Stimulated activated CD4-positive, alpha-beta T cell treated with anti-CD3 and anti-CD28 coated beads, Interleukin-15, amount 100 ng/mL, for 1 hour (primary cell): ENCODE results near the gene AAK1.

Experiments
- DNase-seq, 2 donors: peaks; one replicate each; pipeline ENCODE4 v3.0.0-alpha.2; 2020; ENCODE audit warnings: low read depth in 1 of 2, low spot score in 1 of 2

The AAK1 gene

GRCh38 chr2:69495861-69496260, 147.7 kb downstream of the AAK1 start:
- DNase-seq = no peak

DNA sequence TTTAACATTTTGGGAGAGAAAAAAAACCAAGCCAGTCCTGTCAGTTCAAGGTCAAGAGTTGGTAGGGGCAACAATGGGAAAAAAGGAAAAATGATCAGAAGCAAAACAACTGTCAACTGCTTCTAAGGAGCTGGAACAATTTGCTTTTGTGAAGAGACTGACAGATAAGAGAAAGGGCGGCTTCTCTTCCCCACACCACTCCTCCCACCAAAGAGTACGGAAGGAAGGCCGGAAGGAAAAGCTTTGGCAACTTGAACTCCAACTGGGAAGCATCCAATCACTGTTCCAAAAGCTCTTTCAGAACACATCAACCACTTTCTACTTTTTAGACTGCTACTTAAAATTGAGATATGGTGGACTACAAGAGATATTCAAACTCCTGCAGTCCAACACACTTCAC, 148.5 kb downstream of the AAK1 start:
- DNase-seq = no peak

DNA sequence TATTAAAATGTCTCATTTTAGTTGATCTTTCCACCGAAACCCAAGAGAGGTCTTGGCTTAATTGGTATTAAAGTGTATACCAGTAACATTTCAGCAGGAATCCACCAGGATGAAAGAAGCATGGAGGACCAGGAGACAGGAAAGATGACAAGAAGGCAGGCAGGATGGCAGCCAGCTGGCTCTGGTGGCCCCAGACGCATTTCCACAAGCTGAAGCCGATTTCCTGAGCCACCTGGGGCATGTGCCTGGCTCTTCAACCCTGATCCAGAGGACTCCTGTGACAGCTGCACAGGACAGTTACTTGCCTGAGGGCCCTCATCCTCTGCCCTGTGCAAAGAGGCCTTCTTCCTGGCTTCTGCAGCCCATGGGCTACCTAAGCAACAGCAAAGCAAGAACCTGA, 149.4 kb downstream of the AAK1 start:
- no peak for DNase-seq

DNA sequence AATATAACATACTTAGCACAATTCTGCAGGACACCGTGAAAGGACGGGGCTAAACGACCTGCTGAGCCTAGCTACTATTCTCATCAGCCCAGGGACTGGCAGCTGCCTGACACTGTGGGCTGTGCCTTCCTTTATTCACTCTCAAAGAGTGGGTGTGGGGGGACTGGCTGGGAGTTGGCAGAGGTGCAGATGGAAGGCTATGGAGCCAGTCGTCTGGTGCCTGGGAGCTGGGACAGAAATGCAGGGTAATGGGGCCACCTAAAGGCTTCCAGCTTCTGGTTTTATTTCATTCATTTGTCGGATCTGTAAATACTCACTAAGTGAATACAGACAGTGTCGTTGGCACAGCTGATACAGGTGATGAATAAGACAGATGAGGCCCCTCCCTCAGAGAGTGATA, 150.3 kb downstream of the AAK1 start:
- DNase-seq = no peak

GRCh38 chr2:69491864-69492263, 151.7 kb downstream of the AAK1 start:
- no peak for DNase-seq

- no peak for DNase-seq
Measured at GRCh38 chr2:69490486-69490885, 153.1 kb downstream of the AAK1 start.

DNA sequence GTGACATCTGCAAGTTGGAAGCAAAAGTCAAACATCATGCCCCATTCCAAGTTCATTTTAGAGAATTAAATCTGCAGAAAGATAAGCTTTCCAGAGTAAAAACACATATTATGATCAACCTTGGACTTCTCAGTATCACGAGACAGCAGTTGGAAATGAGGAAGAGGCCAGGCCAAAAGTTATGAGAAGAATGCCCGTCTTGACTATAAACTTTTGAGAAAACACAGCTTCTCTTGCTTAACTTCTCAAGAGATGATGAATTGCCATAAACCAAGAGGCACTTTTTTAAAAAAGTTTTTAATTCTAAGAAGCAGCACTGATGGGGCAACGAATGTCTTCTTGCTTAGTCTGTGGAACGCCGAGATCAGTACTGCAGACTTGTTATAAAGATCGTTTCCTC, 153.7 kb downstream of the AAK1 start:
- no peak for DNase-seq

DNA sequence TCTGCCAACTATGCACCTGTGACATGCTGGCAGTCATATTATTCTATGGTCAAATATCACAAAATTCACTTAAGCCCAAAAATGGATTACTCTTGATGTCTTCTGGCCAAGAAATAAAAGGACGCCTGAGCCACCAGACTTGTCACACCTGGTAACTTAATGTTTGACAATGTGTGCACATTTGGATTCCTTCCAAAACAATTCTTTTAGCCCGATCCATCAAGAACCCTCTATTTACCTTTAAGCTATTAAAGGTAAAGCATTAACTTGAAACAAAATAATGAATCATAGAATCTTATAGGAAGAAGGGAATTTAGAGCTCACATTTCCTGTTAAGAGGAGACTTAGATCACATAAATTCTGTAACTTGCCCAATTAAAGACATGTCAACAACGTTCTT, 159.8 kb downstream of the AAK1 start:
- no peak for DNase-seq

GRCh38 chr2:69483024-69483423, 160.5 kb downstream of the AAK1 start:
- DNase-seq = no peak

- no peak for DNase-seq
Measured at GRCh38 chr2:69482471-69482870, 161.1 kb downstream of the AAK1 start.

DNA sequence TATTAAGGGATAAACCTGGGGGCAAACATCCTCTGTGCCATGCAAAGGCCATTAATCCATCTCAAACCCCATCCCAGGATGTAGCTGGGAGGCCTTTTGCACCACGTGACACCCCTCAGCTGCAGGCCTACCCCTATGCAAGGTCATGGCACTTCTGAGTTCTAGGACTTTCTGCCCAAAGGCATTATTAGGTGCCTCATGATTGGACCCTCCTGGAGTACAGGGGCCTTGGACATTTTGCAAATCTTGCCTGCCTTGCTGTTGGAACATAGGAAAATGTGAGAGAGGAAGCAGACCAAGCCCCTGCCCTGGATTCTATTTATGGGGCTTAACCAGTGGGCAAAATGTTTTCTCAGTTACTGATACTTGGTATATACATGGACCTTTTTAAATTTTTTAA, 162.1 kb downstream of the AAK1 start:
- no peak for DNase-seq

DNA sequence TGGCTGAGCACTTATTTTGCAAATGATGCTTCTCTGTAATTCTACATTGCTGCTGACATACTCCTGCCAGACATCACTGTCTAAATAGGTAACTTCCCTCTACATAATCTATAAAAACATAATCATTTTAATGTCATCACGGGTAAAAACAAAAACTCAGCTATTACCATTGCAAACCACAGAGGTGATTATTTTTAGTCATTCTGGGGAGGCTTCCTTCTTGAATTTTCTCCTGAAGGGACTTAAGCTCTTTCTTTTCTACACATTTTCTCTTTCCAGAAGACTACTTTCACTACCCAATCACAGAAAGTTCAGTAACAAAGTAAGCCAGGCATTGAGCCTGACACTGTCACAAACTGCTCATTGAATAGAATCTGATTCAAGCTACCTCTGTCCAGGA, 165.9 kb downstream of the AAK1 start:
- no peak for DNase-seq

- DNase-seq = no peak
Measured at GRCh38 chr2:69474688-69475087, 168.9 kb downstream of the AAK1 start.

GRCh38 chr2:69471793-69472192, 171.7 kb downstream of the AAK1 start:
- no peak for DNase-seq

DNA sequence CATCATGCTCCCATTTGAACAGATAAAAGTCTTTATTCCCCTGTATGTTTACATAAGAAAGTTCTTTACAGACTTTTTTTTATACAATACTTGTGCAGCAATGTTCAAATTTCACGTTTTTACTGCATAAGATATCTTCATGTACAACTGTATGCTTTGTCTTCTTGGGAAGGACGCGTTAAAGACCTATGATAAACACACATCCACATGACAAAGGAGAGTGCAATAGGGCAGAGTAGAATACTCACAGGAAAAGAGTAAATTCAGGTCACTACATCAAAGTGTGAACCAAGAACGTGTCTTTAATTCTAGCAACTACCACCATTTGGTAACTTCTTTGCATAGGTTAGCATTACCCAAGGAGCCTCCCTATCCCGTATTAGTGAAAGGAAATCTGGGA, 172.6 kb downstream of the AAK1 start:
- no peak for DNase-seq

DNA sequence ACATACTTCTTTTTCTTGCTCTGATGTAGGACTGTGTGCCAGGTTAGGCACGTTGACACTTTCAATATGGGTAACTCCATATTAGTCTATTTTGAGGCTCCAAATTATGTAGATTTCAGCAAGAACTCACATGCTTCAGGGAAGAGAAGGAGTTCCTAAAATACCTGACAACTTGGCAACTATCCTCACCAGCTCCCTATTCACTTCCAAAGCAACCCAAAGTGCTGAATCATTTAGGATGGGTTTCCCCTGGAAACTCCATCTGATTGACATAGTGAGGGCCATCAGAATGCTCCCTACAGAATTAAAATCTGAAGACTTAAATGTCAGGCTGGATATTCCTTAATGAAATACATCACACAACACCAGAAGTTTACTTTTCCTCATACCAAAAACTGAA, 173.8 kb downstream of the AAK1 start:
- DNase-seq = no peak

DNA sequence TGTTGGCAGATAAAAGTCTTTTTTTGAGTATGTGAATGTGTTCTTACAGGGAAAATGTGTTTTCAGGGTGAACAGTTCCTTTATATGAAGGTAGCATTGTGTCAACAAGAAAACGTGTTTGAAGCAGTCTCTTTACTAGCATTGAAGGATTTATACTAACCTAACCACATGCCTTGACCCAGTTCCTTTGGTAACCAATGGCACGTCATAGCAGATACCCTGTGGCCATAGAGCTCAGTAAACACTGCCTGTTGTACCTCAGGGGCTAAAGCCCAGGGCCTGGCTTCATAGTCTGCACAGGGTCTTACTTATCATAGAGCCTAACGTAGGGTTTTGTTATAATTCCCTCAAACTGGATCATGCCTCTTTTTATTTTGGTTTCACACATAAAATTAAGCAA, 174.2 kb downstream of the AAK1 start:
- DNase-seq = no peak

- DNase-seq = no peak
Measured at GRCh38 chr2:69466728-69467127, 176.8 kb downstream of the AAK1 start.

GRCh38 chr2:69465513-69466456, 177.8 kb downstream of the AAK1 start:
- DNase-seq = no peak

DNA sequence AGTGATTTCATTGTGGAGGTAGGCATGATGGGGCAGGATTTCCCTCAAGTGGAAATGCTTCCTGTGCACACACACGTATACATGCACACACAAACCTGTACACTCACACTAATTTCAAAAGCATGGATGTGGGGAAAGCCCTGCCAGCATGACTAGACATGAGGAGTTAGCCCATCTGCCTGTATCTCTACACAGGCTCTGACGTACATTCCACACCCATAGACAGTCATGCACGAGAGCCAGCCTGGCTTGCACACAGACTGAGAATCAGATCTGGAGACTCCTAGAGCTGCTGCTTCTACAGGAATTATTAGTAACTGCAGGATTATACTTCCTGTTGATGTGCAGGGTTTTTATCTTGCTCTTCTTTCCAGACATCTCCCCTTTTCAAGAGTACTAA, 179.0 kb downstream of the AAK1 start:
- no peak for DNase-seq

DNA sequence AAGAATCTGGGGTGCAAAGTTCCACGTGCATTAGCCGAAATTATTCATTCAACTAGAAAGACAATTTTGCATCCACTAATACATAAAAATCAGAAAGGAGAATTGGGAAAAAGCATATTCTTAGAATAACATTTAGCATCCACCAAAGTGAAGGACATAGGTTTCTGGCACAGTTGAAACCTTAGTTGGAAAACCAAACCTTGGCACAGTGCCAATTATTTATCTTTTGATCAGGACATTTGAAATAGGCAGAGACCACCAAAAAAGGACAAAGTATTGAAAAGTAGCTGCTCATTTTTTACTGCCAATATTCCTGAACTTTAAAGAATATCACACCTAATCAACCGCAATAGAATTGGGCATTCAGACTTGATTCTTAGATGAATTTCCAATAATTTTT, 180.8 kb downstream of the AAK1 start:
- DNase-seq = no peak

GRCh38 chr2:69461404-69461803, 182.1 kb downstream of the AAK1 start:
- DNase-seq = no peak

DNA sequence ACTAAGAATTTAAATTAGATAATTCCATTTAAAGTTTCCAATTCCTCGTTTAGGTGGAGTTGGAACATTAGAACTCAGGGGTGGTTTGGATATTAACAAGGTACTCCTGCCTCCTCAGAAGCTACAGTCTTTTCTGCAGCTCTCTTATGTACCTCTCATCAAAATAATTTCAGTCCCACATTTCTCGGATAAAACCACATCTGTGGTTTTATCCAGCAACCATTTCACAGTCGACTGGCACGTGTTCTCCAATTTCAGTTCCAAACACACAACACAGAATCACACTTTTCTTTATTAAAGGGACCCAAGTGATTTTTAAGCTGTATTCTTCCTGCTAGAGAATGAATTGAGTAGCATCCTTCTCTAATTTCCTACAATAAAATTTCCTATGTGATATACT, 183.6 kb downstream of the AAK1 start:
- DNase-seq = no peak
